ENCODE results near the gene DNM3. TPM values are rescaled to one million over a fixed set of nuclear protein-coding genes. Genes with fewer than 3 reads are reported as not detected.

The DNM3 gene
- total and polyA plus RNA-seq, 4 donors, result 2.1 to 16.3 (median 5.6) TPM

GRCh38 chr1:172332230-172332629, 490.9 kb downstream of the DNM3 start:
- no peak for TF ChIP-seq CTCF (IDR thresholded peaks at IDR 0.05; ENCODE audit: control extremely low read depth, extremely low read depth)
- Histone ChIP-seq H3K9ac (ENCODE audit: insufficient read depth in 1 of 2, low read length in 2 of 2) (no peak overlapping the region), H3K9me3 (ENCODE audit: control insufficient read depth in 4 of 4, insufficient read depth in 3 of 4, low read length in 3 of 4) (no peaks in the 10 kb centered on the region), H3K4me3 (no peak overlapping the region), H3K4me1 (ENCODE audit: control insufficient read depth in 5 of 5, insufficient read depth in 5 of 5, low read length in 5 of 5) (no peaks in the 10 kb centered on the region), H3K27me3 (ENCODE audit: control insufficient read depth in 3 of 3, insufficient read depth in 3 of 3, low read length in 2 of 3) (no peaks in the 10 kb centered on the region), H3K36me3 (ENCODE audit: control insufficient read depth in 4 of 4, insufficient read depth in 4 of 4, low read length in 4 of 4) (no peaks in the 10 kb centered on the region), H3K27ac (ENCODE audit: low read depth in 1 of 2, low read length in 1 of 2) (no peak overlapping the region)
- WGBS, 2 donors, result 97 to 99% methylated on average over 4 of the region's 4 CpGs
- no peak for DNase-seq
- no peak for ATAC-seq (ENCODE audit: insufficient read depth, low FRiP score)

GRCh38 chr1:172335377-172335776, 494.1 kb downstream of the DNM3 start:
- DNase-seq (no peak), ATAC-seq (ENCODE audit: insufficient read depth, low FRiP score) (no peak)
- no peak overlapping the region for H3K4me3 ChIP-seq
- TF ChIP-seq CTCF (IDR thresholded peaks at IDR 0.05; ENCODE audit: control extremely low read depth, extremely low read depth), result no peak
- H3K27ac ChIP-seq (ENCODE audit: low read depth in 1 of 2, low read length in 1 of 2), result no peak overlapping the region
- H3K9ac ChIP-seq (ENCODE audit: insufficient read depth in 1 of 2, low read length in 2 of 2), result no peak overlapping the region
- H3K9me3 ChIP-seq (ENCODE audit: control insufficient read depth in 4 of 4, insufficient read depth in 3 of 4, low read length in 3 of 4), result no peaks in the 10 kb centered on the region
- H3K36me3 ChIP-seq (ENCODE audit: control insufficient read depth in 4 of 4, insufficient read depth in 4 of 4, low read length in 4 of 4), result no peaks in the 10 kb centered on the region
- H3K27me3 ChIP-seq (ENCODE audit: control insufficient read depth in 3 of 3, insufficient read depth in 3 of 3, low read length in 2 of 3), result no peaks in the 10 kb centered on the region
- no peaks in the 10 kb centered on the region for H3K4me1 ChIP-seq (ENCODE audit: control insufficient read depth in 5 of 5, insufficient read depth in 5 of 5, low read length in 5 of 5)

GRCh38 chr1:172338295-172338735, 497.0 kb downstream of the DNM3 start:
- H3K27me3 ChIP-seq (ENCODE audit: control insufficient read depth in 3 of 3, insufficient read depth in 3 of 3, low read length in 2 of 3), result no peaks in the 10 kb centered on the region
- no peak overlapping the region for H3K27ac ChIP-seq (ENCODE audit: low read depth in 1 of 2, low read length in 1 of 2)
- TF ChIP-seq CTCF (IDR thresholded peaks at IDR 0.05; ENCODE audit: control extremely low read depth, extremely low read depth), result no peak
- no peaks in the 10 kb centered on the region for H3K36me3 ChIP-seq (ENCODE audit: control insufficient read depth in 4 of 4, insufficient read depth in 4 of 4, low read length in 4 of 4)
- ATAC-seq (ENCODE audit: insufficient read depth, low FRiP score) (no peak), DNase-seq (no peak)
- peaks cover 0 to 7% (median 0%) of the 10 kb centered on the region in 5 donors for H3K4me1 ChIP-seq (ENCODE audit: control insufficient read depth in 5 of 5, insufficient read depth in 5 of 5, low read length in 5 of 5)
- H3K4me3 ChIP-seq, result no peak overlapping the region
- H3K9ac ChIP-seq (ENCODE audit: insufficient read depth in 1 of 2, low read length in 2 of 2), result no peak overlapping the region
- 76 to 82% methylated on average over 4 of the region's 4 CpGs for WGBS, 2 donors
- no peaks in the 10 kb centered on the region for H3K9me3 ChIP-seq (ENCODE audit: control insufficient read depth in 4 of 4, insufficient read depth in 3 of 4, low read length in 3 of 4)

GRCh38 chr1:172339842-172340241, 498.5 kb downstream of the DNM3 start:
- Histone ChIP-seq H3K9me3 (ENCODE audit: control insufficient read depth in 4 of 4, insufficient read depth in 3 of 4, low read length in 3 of 4) (no peaks in the 10 kb centered on the region), H3K9ac (ENCODE audit: insufficient read depth in 1 of 2, low read length in 2 of 2) (no peak overlapping the region), H3K4me1 (ENCODE audit: control insufficient read depth in 5 of 5, insufficient read depth in 5 of 5, low read length in 5 of 5) (peaks cover 0 to 18% (median 0%) of the 10 kb centered on the region in 5 donors), H3K36me3 (ENCODE audit: control insufficient read depth in 4 of 4, insufficient read depth in 4 of 4, low read length in 4 of 4) (no peaks in the 10 kb centered on the region), H3K4me3 (no peak overlapping the region), H3K27me3 (ENCODE audit: control insufficient read depth in 3 of 3, insufficient read depth in 3 of 3, low read length in 2 of 3) (no peaks in the 10 kb centered on the region), H3K27ac (ENCODE audit: low read depth in 1 of 2, low read length in 1 of 2) (no peak overlapping the region)
- no peak for ATAC-seq (ENCODE audit: insufficient read depth, low FRiP score)
- DNase-seq, result no peak
- no peak for TF ChIP-seq CTCF (IDR thresholded peaks at IDR 0.05; ENCODE audit: control extremely low read depth, extremely low read depth)

Measured in lung (tissue), 12 donors.